ENCODE data around the gene NF2. TPM values are rescaled to one million over a fixed set of nuclear protein-coding genes. Genes with fewer than 3 reads are reported as not detected.

NF2 gene
- total RNA-seq, 4 donors from 2014 or later = 14.6 to 60.1 (median 34.7) TPM

GRCh38 chr22:29726106-29726505, 122.7 kb downstream of the NF2 start:
- intact Hi-C loops (cut with DNase I; ENCODE audit: low total_unique reads) = no loop called here
- Histone ChIP-seq H3K4me3 (no peak overlapping the region), H3K9me3 (no peaks in the 10 kb centered on the region), H3K27me3 (peaks cover 17% of the 10 kb centered on the region), H3K4me1 (no peaks in the 10 kb centered on the region), H3K36me3 (no peaks in the 10 kb centered on the region), H3K27ac (no peak overlapping the region)
- 79% methylated on average over 4 of the region's 7 CpGs; no CpG with 5 or more reads in 1 of the 2 donors for WGBS, 2 donors (ENCODE audit: low coverage in 1 of 2)
- DNase-seq = no peak
- in situ Hi-C loops (cut with MboI; ENCODE audit: low pct_ligation_motif_present in 1 of 4, low pct_unique_long_range_greater_than_20kb in 1 of 4, low sequenced_read_pairs in 3 of 4) = no loop called here
- TF ChIP-seq EP300 (IDR thresholded peaks at IDR 0.05; ENCODE audit: low read depth) = no peak
- no peak for TF ChIP-seq POLR2A (IDR thresholded peaks at IDR 0.05)
- TF ChIP-seq CTCF (IDR thresholded peaks at IDR 0.05) = no peak
- TF ChIP-seq POLR2AphosphoS5 (IDR thresholded peaks at IDR 0.05) = no peak

- DNase-seq = no peak
- 0 to 53% methylated on average over 1 to 15 of the region's 15 CpGs for WGBS, 2 donors (ENCODE audit: low coverage in 1 of 2)
- Histone ChIP-seq H3K4me3 (no peak overlapping the region), H3K27ac (no peak overlapping the region), H3K4me1 (no peaks in the 10 kb centered on the region), H3K27me3 (peaks cover 12% of the 10 kb centered on the region), H3K36me3 (no peaks in the 10 kb centered on the region), H3K9me3 (no peaks in the 10 kb centered on the region)
- in situ Hi-C loops (cut with MboI; ENCODE audit: low pct_ligation_motif_present in 1 of 4, low pct_unique_long_range_greater_than_20kb in 1 of 4, low sequenced_read_pairs in 3 of 4) (no loop called here), intact Hi-C loops (cut with DNase I; ENCODE audit: low total_unique reads) (no loop called here)
- TF ChIP-seq POLR2AphosphoS5 (IDR thresholded peaks at IDR 0.05) (no peak), EP300 (IDR thresholded peaks at IDR 0.05; ENCODE audit: low read depth) (no peak), POLR2A (IDR thresholded peaks at IDR 0.05) (no peak), CTCF (IDR thresholded peaks at IDR 0.05) (no peak)
These were observed 123.2 kb downstream of the NF2 start for GRCh38 chr22:29726512-29727130.

- WGBS, 2 donors (ENCODE audit: low coverage in 1 of 2) = 12 to 40% methylated on average over 1 to 7 of the region's 17 CpGs
- intact Hi-C loops (cut with DNase I; ENCODE audit: low total_unique reads) = no loop called here
- H3K4me1 ChIP-seq = no peaks in the 10 kb centered on the region
- in situ Hi-C loops (cut with MboI; ENCODE audit: low pct_ligation_motif_present in 1 of 4, low pct_unique_long_range_greater_than_20kb in 1 of 4, low sequenced_read_pairs in 3 of 4) = no loop called here
- peak; percentile 21 for DNase-seq
- H3K9me3 ChIP-seq = no peaks in the 10 kb centered on the region
- TF ChIP-seq CTCF (IDR thresholded peaks at IDR 0.05) = peak in 3 of 5 experiments; percentile 15 to 22 (median 22)
- no peak for TF ChIP-seq POLR2A (IDR thresholded peaks at IDR 0.05)
- peaks cover 7% of the 10 kb centered on the region for H3K27me3 ChIP-seq
- H3K36me3 ChIP-seq = no peaks in the 10 kb centered on the region
- no peak overlapping the region for H3K27ac ChIP-seq
- no peak overlapping the region for H3K4me3 ChIP-seq
These were observed 123.7 kb downstream of the NF2 start for GRCh38 chr22:29727131-29727523.

GRCh38 chr22:29729161-29729560, 125.7 kb downstream of the NF2 start:
- in situ Hi-C loops (cut with MboI; ENCODE audit: low pct_ligation_motif_present in 1 of 4, low pct_unique_long_range_greater_than_20kb in 1 of 4, low sequenced_read_pairs in 3 of 4) = no loop called here
- WGBS, 2 donors (ENCODE audit: low coverage in 1 of 2) = 95% methylated on average over 20 of the region's 20 CpGs; no CpG with 5 or more reads in 1 of the 2 donors
- Histone ChIP-seq H3K4me3 (no peak overlapping the region), H3K4me1 (peaks cover 0 to 12% (median 4%) of the 10 kb centered on the region in 4 donors), H3K9me3 (no peaks in the 10 kb centered on the region), H3K27ac (no peak overlapping the region), H3K27me3 (no peaks in the 10 kb centered on the region), H3K36me3 (no peaks in the 10 kb centered on the region)
- TF ChIP-seq POLR2AphosphoS5 (IDR thresholded peaks at IDR 0.05) (no peak), POLR2A (IDR thresholded peaks at IDR 0.05) (no peak), EP300 (IDR thresholded peaks at IDR 0.05; ENCODE audit: low read depth) (no peak), CTCF (IDR thresholded peaks at IDR 0.05) (no peak)
- DNase-seq = no peak
- intact Hi-C loops (cut with DNase I; ENCODE audit: low total_unique reads) = no loop called here

Data from transverse colon (tissue), 4 donors.